DND-41 (cell line): ENCODE results near the gene PSD2.

Experiments used
- ATAC-seq: fragments of 200-7000 bp; cut with Tn5 transposase; 3 replicates; pipeline ENCODE4 v1.9.1; 2021; ENCODE audit warnings: low read depth; ENCODE audit not compliant: insufficient read depth
- DNase-seq: peaks from one replicate; pipeline ENCODE4 v3.0.0-alpha.2; 2020
- H2AFZ ChIP-seq: 2 replicates; pipeline ENCODE4 v1.6.0; 2012; ENCODE audit warnings: low read depth, low read length
- H3K27ac ChIP-seq: 2 replicates; pipeline ENCODE4 v1.5.1; 2012; ENCODE audit warnings: low read length, inconsistent platforms
- H3K27me3 ChIP-seq: fragments of 200-600 bp; sonication (generic); 2 replicates; pipeline ENCODE4 v1.6.0; 2012; ENCODE audit warnings: low read length, mild to moderate bottlenecking, inconsistent platforms; ENCODE audit not compliant: insufficient read depth, poor library complexity
- H3K36me3 ChIP-seq: 2 replicates; pipeline ENCODE4 v1.5.1; 2012; ENCODE audit warnings: low read length, inconsistent platforms; ENCODE audit not compliant: insufficient read depth
- H3K4me1 ChIP-seq: 2 replicates; pipeline ENCODE4 v1.5.1; 2012; ENCODE audit warnings: mild to moderate bottlenecking, low read length; ENCODE audit not compliant: insufficient read depth
- H3K4me2 ChIP-seq: 2 replicates; pipeline ENCODE4 v1.6.0; 2012; ENCODE audit warnings: mild to moderate bottlenecking, moderate library complexity, low read length, inconsistent platforms; ENCODE audit not compliant: insufficient read depth
- H3K4me3 ChIP-seq, 2 experiments: fragments of 200-600 bp in 1 of 2; shearing (Covaris generic) in 1 of 2; 2 replicates each; pipeline ENCODE4 v1.5.1; 2012 to 2016; ENCODE audit warnings: inconsistent platforms in 2 of 2, low read length in 2 of 2, mild to moderate bottlenecking in 2 of 2, low read depth in 1 of 2, moderate library complexity in 1 of 2
- H3K79me2 ChIP-seq: 2 replicates; pipeline ENCODE4 v1.6.0; 2012; ENCODE audit warnings: low read length, inconsistent platforms; ENCODE audit not compliant: insufficient read depth
- H3K9ac ChIP-seq: 2 replicates; pipeline ENCODE4 v1.6.0; 2012; ENCODE audit warnings: low read depth, mild to moderate bottlenecking, inconsistent platforms, low read length, moderate library complexity
- H3K9me3 ChIP-seq: 2 replicates; pipeline ENCODE4 v1.5.1; 2012; ENCODE audit warnings: low read length, moderate library complexity, mild to moderate bottlenecking, inconsistent platforms; ENCODE audit not compliant: insufficient read depth, severe bottlenecking
- H4K20me1 ChIP-seq: 2 replicates; pipeline ENCODE4 v1.6.0; 2012; ENCODE audit warnings: low read length; ENCODE audit not compliant: insufficient read depth
- EZH2 ChIP-seq: IDR thresholded peaks from 3 replicates; pipeline ENCODE4 v1.6.1; 2012; ENCODE audit warnings: borderline replicate concordance, low read depth, mild to moderate bottlenecking, moderate library complexity, low read length, inconsistent platforms; ENCODE audit not compliant: severe bottlenecking
- TF ChIP-seq, protein P1 (sequence below): IDR thresholded peaks from 2 replicates; pipeline ENCODE4 v1.5.1; 2012; ENCODE audit warnings: borderline replicate concordance, low read length, moderate library complexity, mild to moderate bottlenecking; ENCODE audit not compliant: poor library complexity, severe bottlenecking; ENCODE audit errors: extremely low read depth

The PSD2 gene

DNA sequence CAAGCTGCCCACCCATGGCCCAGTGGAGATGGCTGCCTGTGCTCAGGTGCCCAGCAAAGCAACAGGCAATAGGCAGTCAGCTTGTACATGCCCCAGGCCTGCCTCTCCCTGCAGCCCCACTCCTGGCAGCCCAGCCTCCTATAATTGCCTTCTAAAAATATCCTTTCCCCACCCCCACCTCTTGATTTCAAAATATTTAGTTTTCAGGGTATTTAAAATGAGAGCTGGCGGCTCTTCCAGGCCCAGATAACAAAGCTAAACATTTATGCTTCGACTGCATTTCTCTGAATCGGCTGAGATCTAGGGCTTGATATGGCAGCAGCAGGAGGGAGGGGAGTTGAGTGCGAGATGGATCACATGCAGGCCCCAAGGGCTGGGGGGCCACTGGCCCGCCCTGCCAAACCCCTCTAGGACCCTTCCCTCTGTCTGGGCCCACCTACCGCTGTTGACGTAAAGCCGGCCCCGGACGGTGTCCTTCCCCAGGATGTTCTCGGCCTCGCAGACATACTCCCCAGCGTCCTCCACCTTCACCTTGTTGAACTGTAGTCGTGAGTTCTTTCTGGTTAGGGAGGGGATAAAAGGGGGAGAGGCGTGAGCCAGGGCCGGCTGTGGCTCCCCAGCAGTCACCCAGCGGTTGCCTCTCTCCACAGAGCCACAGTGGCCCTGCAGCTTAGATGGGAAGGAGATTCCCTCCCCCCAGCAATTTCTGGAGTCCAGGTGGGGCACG is 85.0 kb downstream of the PSD2 start:
- H3K9ac ChIP-seq, result no peak overlapping the region
- ATAC-seq (no peak), DNase-seq (no peak)
- H3K27me3 ChIP-seq, result peaks cover 20% of the 10 kb centered on the region
- no peaks in the 10 kb centered on the region for H4K20me1 ChIP-seq
- no peaks in the 10 kb centered on the region for H3K36me3 ChIP-seq
- no peak for TF ChIP-seq EZH2
- TF ChIP-seq, protein P1, sequence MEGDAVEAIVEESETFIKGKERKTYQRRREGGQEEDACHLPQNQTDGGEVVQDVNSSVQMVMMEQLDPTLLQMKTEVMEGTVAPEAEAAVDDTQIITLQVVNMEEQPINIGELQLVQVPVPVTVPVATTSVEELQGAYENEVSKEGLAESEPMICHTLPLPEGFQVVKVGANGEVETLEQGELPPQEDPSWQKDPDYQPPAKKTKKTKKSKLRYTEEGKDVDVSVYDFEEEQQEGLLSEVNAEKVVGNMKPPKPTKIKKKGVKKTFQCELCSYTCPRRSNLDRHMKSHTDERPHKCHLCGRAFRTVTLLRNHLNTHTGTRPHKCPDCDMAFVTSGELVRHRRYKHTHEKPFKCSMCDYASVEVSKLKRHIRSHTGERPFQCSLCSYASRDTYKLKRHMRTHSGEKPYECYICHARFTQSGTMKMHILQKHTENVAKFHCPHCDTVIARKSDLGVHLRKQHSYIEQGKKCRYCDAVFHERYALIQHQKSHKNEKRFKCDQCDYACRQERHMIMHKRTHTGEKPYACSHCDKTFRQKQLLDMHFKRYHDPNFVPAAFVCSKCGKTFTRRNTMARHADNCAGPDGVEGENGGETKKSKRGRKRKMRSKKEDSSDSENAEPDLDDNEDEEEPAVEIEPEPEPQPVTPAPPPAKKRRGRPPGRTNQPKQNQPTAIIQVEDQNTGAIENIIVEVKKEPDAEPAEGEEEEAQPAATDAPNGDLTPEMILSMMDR, result no peak
- H3K4me3 ChIP-seq, result no peak overlapping the region
- H3K4me1 ChIP-seq, result no peaks in the 10 kb centered on the region
- H3K79me2 ChIP-seq, result no peaks in the 10 kb centered on the region
- H3K4me2 ChIP-seq, result no peak overlapping the region
- H2AFZ ChIP-seq, result no peak overlapping the region
- no peaks in the 10 kb centered on the region for H3K9me3 ChIP-seq
- H3K27ac ChIP-seq, result no peak overlapping the region

DNA sequence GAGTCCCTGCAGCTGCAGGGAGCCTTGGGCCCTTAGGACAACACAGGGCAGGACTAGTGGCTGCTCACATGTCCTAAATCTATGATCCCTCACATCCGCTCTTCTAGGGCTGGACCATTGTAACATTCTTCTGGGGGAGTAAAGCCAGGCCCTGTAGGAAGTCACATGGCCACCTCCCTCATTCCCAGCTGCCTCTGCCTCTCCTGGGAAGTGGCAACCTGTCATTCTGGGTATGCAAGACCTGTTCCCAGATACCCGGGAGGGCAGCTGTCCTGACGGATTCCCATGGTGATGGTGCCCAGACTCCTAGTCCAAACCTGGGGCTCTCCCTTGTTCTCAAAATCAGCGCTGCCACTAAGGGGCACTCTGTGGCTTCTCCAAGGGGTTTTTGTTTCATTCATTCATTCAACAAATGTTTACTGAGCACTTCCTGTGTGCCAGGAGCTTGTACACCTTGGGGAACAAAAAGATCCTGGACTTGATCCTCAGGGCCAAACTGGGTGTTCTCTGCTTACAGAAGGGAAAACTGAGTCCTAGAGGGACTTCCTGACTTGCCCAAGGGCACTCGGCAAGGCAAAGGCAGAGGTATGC is 85.6 kb downstream of the PSD2 start:
- Histone ChIP-seq H3K4me1 (no peaks in the 10 kb centered on the region), H3K79me2 (no peaks in the 10 kb centered on the region), H3K27ac (no peak overlapping the region), H3K4me3 (no peak overlapping the region), H3K4me2 (no peak overlapping the region), H3K36me3 (no peaks in the 10 kb centered on the region), H3K27me3 (peaks cover 26% of the 10 kb centered on the region), H2AFZ (no peak overlapping the region), H3K9me3 (no peaks in the 10 kb centered on the region), H3K9ac (no peak overlapping the region), H4K20me1 (no peaks in the 10 kb centered on the region)
- DNase-seq (no peak), ATAC-seq (no peak)
- TF ChIP-seq EZH2, result no peak
- TF ChIP-seq, protein P1, result no peak

DNA sequence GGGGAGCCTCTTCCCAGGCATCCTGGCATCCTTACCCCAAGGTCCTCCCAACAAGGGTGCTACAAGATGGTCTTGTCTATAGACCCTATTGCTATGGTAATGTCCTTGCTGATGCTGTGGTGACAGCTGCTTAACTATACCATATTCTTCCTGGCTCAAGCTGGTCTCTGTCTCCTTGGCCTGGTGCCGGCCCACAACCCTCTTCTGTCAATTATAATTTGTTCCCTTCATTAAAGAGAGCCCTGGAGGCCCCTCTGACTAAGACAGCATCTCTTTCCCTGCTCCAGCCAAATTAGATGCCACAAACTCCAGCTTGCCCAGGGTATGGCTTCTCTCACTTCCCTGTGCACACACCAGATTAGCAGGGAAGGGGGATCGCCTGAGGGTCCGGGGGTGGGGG is 86.7 kb downstream of the PSD2 start:
- Histone ChIP-seq H2AFZ (no peak overlapping the region), H3K9me3 (no peaks in the 10 kb centered on the region), H4K20me1 (no peaks in the 10 kb centered on the region), H3K4me3 (no peak overlapping the region), H3K4me2 (no peak overlapping the region), H3K36me3 (no peaks in the 10 kb centered on the region), H3K27me3 (peaks cover 36% of the 10 kb centered on the region), H3K79me2 (no peaks in the 10 kb centered on the region), H3K9ac (no peak overlapping the region), H3K4me1 (no peaks in the 10 kb centered on the region), H3K27ac (no peak overlapping the region)
- TF ChIP-seq, protein P1, result no peak
- no peak for TF ChIP-seq EZH2
- no peak for DNase-seq
- no peak for ATAC-seq
